ENCODE data around the gene ZNF695.
"Not testable (repeated sequence)": the region's sequence is repeated elsewhere in the genome, so short reads cannot be mapped to it uniquely, and the experiment has no call there.

ZNF695 gene

DNA sequence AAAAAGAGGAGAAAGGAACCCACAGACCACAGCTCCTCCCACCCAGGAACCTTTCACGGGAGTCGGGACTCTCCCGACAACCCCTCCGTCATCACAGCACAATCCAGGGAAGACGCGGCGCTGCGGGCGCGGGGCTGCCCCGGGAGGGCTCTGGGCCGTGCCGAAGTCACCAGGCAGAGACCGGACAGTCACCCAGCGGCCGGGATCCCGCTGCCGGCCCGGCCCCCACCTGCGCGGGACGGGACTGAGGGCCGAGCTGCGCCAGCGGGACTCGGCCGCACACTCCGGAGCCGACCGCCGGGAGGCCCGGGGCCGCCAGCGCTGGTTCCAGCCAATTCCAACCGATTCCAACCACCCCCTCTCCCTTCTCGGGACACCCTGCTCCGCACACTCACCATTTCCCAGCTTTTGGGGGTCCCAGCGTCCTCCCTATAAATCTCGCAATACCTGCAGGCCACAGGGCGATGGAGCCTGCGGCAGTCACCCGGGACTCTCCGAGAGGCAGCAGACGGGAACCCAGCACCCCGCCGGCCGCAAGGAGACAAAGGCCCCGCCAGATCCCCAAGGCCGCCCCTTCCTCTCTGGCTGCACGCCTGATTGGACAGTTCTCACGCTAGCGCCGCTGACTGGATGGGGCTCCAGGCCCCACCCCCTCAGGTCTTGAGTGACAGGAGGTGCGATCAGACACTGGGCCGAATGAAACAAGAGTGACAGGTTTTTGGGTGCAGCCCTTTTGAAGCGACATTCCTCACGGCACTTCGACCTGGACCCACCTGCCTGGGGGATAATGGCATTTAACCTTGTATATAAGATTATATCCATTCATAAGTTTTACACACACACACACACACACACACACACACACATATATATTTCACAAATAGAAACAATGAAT, at the start of gene ZNF695:
Gene ZNF695 (minus strand): TSS at position 547 of the 895 bp plus-strand sequence. CDS start 149 bp downstream, at position 398.
- DNase-seq (ENCODE audit: low read depth in 2 of 2) = peak; percentile 47 to 53

DNA sequence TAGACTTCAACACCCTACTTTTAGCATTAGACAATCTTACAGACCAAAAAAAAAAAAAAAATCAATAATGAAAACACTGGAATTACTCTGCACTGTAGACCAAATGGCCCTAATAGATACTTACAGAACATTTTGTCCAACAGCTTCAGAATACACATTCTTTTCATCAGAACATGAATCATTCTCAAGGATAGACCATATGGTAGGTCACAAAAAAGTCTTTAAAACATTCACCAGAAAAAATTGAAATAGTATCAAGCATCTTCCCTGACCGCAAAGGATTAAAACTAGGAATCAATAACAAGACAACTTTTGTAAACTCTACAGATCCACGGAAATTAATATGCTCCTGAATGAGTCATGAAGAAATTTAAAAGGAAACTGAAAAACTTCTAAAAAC, 48.2 kb upstream of the ZNF695 start:
- DNase-seq (ENCODE audit: low read depth in 2 of 2) = no peak

DNA sequence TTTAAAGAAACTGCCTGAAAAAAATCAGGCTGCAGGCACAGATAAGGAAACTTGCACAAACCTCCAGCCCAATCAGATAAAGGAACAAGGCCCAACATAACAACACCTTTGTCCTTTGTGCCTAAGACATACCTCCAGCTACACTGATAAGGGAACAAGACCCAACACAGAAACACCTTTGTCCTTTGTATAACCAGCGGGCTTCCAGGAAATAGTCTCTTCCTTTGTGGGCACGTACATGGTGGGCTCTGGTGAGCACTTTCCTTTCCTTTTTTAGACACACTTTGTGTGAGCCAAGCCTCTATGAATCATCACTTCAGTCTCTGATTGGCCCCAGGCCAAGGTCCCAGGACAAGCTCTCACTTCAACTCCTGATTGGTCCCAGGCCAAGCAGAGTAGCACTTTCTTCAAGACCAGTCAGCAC, 47.1 kb upstream of the ZNF695 start:
- no peak for DNase-seq (ENCODE audit: low read depth in 2 of 2)

GRCh38 chr1:247047702-247048101, 39.8 kb upstream of the ZNF695 start:
- no peak for DNase-seq (ENCODE audit: low read depth in 2 of 2)

GRCh38 chr1:247047260-247047659, 39.4 kb upstream of the ZNF695 start:
- no peak for DNase-seq (ENCODE audit: low read depth in 2 of 2)

- no peak for DNase-seq (ENCODE audit: low read depth in 2 of 2)
Observed at GRCh38 chr1:247043406-247043805, 35.5 kb upstream of the ZNF695 start.

DNA sequence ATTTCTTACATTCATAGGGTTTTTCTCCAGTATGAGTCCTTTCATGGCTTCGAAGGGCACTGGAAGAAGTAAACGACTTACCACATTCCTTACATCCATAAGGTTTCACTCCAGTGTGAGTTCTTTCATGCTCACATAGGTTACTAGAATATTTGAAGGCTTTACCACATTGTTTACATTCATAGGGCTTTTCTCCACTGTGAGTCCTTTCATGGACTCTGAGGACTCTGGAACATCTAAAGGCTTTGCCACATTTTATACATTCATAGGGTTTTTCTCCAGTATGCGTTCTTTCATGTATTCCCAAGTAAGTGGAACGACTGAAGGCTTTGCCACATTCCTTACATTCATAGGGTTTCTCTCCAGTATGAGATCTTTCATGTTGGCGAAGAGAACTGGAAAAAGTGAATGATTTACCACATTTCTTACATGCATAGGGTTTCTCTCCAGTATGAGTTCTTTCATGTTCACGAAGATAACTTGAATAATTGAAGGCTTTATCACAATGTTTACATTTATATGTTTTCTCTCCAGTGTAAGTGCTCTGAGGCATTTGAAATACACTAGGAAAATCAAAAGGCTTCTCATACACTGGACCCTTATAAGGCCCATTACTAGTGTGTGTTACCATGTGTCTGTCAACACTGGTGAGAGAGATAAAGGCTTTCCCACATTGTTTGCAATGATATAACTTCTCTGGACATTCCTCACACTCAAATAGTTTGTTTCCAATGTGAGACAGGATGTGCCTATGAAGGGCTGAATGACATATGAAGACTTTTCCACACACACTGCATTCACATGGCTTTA, 29.9 kb upstream of the ZNF695 start:
- DNase-seq (ENCODE audit: low read depth in 2 of 2) = no peak

GRCh38 chr1:247032306-247032705, 24.4 kb upstream of the ZNF695 start:
- DNase-seq (ENCODE audit: low read depth in 2 of 2) = not testable (repeated sequence)

- DNase-seq (ENCODE audit: low read depth in 2 of 2) = not testable (repeated sequence)
Observed at GRCh38 chr1:247024658-247025057, 16.8 kb upstream of the ZNF695 start.

DNA sequence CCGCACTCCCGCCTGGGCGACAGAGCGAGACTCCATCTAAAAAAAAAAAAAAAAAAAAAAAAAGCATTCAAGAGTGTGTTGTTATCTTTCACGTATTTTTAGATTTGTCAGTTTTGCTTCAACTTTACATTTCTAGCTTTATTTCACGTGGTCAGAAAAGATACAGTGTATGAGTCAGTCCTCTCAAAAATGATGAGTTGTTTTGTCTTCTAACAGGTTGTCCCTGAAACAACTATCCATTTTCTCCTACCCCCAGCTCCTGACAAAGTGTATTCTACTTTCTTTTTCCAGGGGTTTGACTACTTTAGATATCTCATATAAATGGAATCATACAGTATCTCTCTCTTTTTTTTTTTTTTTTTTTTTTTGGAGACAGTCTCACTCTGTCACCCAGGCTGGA, 5.5 kb upstream of the ZNF695 start:
- no peak for DNase-seq (ENCODE audit: low read depth in 2 of 2)

DNA sequence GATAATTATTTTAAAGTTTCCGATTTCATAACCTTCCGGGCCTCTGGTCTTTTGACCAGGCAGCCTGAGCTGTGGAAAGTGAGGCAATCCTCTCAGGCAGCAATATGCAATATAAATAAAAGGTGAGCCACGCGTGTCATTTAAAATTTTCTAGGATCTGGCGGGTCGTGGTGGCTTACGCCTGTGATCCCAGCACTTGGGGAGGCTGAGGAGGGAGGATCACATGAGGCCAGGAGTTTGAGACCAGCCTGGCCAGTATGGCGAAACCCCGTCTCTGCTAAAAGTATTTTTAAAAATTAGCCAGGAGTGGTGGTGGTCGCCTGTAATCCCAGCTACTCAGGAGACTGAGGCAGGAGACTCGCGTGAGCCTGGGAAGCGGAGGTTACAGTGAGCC, 546 bp upstream of the ZNF695 start:
- no peak for DNase-seq (ENCODE audit: low read depth in 2 of 2)

GRCh38 chr1:247004081-247004480, 3.8 kb downstream of the ZNF695 start:
- DNase-seq (ENCODE audit: low read depth in 2 of 2) = not testable (repeated sequence)

DNA sequence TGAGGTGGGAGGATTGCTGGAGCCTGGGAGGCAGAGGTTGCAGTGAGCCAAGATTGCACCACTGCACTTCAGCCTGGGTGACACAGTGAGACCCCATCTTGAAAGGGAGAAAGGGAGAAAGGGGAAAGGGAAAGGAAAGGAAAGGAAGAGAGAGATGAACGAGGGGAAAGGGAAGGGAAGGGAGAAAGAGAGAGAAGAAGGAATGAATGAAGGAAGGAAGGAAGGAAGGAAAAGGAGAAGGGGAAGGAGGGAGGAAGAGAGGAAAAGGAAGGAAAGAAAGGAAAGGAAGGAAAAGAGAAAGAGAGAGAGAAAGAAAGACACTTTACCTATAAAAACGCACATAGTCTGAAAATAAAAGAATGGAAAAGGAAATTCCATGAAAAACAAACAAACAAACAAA, 18.0 kb downstream of the ZNF695 start:
- DNase-seq (ENCODE audit: low read depth in 2 of 2) = no peak

DNA sequence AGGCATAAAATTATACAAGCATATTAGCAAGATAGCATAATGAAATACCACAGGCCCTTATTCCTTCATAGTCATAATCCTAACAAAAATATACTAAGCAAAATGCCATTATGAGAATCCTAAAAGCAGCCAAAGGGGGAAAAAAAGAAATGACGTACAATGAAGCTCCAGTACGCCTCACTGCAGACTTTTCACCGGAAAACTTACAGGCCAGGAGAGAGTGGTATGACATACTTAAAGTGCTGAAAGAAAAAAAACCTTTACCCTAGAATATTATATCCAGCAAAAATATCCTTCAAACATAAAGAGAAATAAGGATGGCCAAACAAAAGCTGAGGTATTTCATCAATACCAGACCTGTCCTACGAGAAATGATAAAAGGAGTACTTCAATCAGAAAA, 19.5 kb downstream of the ZNF695 start:
- no peak for DNase-seq (ENCODE audit: low read depth in 2 of 2)

- no peak for DNase-seq (ENCODE audit: low read depth in 2 of 2)
Observed at GRCh38 chr1:246987083-246987690, 20.7 kb downstream of the ZNF695 start.

GRCh38 chr1:246978785-246979184, 29.1 kb downstream of the ZNF695 start:
- DNase-seq (ENCODE audit: low read depth in 2 of 2) = no peak

GRCh38 chr1:246978281-246978680, 29.6 kb downstream of the ZNF695 start:
- DNase-seq (ENCODE audit: low read depth in 2 of 2) = no peak

- DNase-seq (ENCODE audit: low read depth in 2 of 2) = no peak
Observed at GRCh38 chr1:246971969-246972368, 35.9 kb downstream of the ZNF695 start.

DNA sequence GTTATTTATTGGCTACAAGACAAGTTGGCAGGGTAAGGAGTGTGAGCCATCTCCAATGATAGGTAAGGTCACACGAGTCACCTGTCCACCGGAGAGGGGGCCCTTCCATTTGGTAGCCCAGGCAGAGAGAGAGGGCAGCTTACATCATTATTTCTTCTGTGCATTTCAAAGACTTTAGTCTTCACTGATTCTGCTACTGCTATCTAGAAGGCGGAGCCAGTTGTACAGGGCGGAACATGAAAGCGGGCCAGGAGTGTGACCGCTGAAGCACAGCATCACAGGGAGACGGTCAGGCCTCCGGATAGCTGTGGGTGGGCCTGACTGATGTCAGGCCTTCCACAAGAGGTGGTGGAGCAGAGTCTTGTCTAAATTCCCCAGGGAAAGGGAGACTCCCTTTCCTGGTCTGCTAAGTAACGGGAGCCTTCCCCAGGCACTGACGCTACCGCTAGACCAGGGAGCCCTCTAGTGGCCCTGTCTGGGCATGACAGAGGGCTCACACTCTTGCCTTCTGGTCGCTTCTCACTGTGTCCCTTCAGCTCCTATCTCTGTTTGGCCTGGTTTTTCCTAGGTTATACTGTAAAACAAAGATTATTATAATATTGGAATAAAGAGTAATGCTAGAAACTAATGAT, 36.7 kb downstream of the ZNF695 start:
- peak; percentile 11 to 30 for DNase-seq (ENCODE audit: low read depth in 2 of 2)

GRCh38 chr1:246969621-246970020, 38.2 kb downstream of the ZNF695 start:
- no peak for DNase-seq (ENCODE audit: low read depth in 2 of 2)

DNA sequence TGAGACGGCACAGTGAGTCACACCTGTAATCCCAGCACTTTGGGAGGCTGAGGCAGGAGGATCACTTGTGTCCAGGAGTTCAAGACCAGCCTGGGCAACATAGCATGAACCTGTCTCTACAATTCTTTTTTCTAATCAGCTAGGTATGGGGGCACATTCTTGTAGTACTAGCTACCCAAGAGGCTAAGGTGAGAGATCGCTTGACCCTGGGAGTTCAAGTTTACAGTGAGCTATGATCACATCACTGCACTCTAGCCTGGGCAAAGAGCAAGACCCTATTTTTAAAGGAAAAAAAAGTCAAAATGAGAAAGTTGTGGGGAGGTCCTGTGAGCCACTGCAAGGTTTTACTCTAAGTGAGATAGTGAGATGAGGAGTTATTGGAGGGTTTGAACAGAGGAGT, 41.4 kb downstream of the ZNF695 start:
- no peak for DNase-seq (ENCODE audit: low read depth in 2 of 2)

All from stimulated activated CD4-positive, alpha-beta T cell treated with anti-CD3 and anti-CD28 coated beads, Interleukin-15, amount 100 ng/mL, for 48 hours (primary cell).